AG04449 (cell line): ENCODE results near the gene PDSS1.

Source experiments
- CTCF ChIA-PET: fragments of 350-600 bp; formaldehyde crosslinking; extraction: SDS; loops from one replicate; lab custom pipeline; 2021; ENCODE audit warnings: antibody characterized with exemption; lab: Yijun Ruan, JAX
- POLR2A ChIA-PET: fragments of 400-600, 350-600 bp; formaldehyde crosslinking; extraction: SDS; loops from one replicate; lab custom pipeline; 2020; ENCODE audit warnings: antibody characterized with exemption, inconsistent platforms; lab: Yijun Ruan, JAX
- DNase-seq: peaks from one replicate; pipeline ENCODE4 v3.0.0-alpha.2; 2010; ENCODE audit warnings: low read depth, low spot score
- H3K4me3 ChIP-seq: 2 replicates; pipeline ENCODE4 v1.5.1; 2011; ENCODE audit warnings: low read depth, mild to moderate bottlenecking, control low read depth, low read length
- TF ChIP-seq, protein P1 (sequence below): IDR thresholded peaks from one replicate; pipeline ENCODE4 v1.5.1; 2011; ENCODE audit warnings: mild to moderate bottlenecking, moderate library complexity, low read length, control low read depth, inconsistent platforms; ENCODE audit not compliant: insufficient read depth; ENCODE audit errors: missing control alignments

The PDSS1 gene

DNA sequence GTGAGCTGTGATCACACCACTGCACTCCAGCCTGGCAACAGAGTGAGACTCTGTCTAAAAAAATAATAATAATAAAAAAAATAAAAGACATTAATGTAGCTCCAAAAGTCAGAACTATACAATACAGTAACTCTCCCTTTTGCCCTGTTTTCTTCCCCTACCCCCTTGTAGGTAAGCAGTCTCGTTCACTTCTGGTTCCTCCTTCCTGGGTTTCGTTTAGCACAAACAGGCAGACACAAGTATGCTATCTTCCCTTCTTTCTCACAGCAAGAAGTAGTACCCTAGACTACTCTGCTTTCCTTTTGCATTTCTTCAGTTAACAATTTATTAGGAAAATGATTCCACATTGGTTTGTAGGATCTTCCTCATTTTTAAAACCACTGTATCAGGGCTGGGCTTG, 33.1 kb downstream of the PDSS1 start:
- ChIA-PET CTCF (interaction anchor here (0.8 to 10.3 kb wide), 3 partner anchors 18 to 151 kb away, joined by 3 to 361 read pairs (median 4); partner anchors contain the start of gene ABI1), POLR2A (no interaction called here)
- no peak for DNase-seq
- H3K4me3 ChIP-seq: no peak overlapping the region
- TF ChIP-seq, protein P1, sequence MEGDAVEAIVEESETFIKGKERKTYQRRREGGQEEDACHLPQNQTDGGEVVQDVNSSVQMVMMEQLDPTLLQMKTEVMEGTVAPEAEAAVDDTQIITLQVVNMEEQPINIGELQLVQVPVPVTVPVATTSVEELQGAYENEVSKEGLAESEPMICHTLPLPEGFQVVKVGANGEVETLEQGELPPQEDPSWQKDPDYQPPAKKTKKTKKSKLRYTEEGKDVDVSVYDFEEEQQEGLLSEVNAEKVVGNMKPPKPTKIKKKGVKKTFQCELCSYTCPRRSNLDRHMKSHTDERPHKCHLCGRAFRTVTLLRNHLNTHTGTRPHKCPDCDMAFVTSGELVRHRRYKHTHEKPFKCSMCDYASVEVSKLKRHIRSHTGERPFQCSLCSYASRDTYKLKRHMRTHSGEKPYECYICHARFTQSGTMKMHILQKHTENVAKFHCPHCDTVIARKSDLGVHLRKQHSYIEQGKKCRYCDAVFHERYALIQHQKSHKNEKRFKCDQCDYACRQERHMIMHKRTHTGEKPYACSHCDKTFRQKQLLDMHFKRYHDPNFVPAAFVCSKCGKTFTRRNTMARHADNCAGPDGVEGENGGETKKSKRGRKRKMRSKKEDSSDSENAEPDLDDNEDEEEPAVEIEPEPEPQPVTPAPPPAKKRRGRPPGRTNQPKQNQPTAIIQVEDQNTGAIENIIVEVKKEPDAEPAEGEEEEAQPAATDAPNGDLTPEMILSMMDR: no peak

DNA sequence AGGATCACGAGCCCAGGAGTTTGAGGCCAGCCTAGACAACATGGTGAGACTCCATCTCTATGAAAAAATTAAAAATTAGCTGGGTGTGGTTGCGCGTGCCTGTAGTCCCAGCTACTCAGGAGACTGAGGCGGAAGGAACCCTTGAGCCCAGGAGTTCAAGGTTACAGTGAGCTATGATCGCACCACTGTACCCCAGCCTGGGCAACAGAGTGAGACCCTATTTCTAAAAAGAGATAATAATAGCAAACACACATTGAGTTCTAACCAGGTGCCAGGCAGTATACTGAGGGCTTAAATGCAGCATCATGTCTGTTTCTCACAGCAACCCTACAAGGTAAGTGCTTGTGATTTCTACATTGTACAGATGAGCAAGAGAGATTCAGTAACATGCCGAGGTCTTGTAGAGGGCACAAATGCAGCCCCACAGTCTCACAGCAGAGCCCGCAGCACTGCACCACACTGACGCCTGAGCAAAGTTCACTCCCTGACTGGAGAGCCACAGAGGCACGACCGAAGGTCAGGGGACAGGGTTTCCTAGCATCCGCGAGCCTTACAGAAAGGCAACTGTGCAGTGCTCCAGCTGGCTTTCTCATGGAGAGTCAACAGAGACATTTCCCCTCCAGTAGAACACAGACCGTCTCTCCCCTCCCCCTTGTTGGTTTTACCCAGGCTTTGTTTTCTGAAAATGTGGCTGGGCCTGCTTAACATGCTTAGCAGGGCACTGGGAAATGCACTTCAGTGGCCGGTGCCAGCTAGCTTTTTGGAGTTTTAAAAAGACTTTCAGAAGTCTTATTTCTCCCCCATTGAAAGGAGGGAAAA, 36.5 kb downstream of the PDSS1 start:
- H3K4me3 ChIP-seq: no peak overlapping the region
- no peak for DNase-seq
- POLR2A ChIA-PET: no interaction called here
- CTCF ChIA-PET: interaction anchor here (3.0 kb wide), 1 partner anchor 9 kb away, joined by 43 read pairs; no protein-coding TSS in a partner anchor
- TF ChIP-seq, protein P1: no peak

GRCh38 chr10:26735435-26735834, 37.9 kb downstream of the PDSS1 start:
- TF ChIP-seq, protein P1: no peak
- CTCF ChIA-PET: interaction anchor here (1.6 to 3.0 kb wide), 3 partner anchors 10 to 147 kb away, joined by 7 to 43 read pairs (median 8); partner anchors contain the start of gene ABI1
- no peak overlapping the region for H3K4me3 ChIP-seq
- POLR2A ChIA-PET: no interaction called here
- no peak for DNase-seq

GRCh38 chr10:26737730-26738129, 40.2 kb downstream of the PDSS1 start:
- no peak for DNase-seq
- POLR2A ChIA-PET: no interaction called here
- H3K4me3 ChIP-seq: no peak overlapping the region
- CTCF ChIA-PET: no interaction called here
- TF ChIP-seq, protein P1: no peak

- TF ChIP-seq, protein P1: no peak
These were observed 40.9 kb downstream of the PDSS1 start for GRCh38 chr10:26738301-26738911.

GRCh38 chr10:26739071-26739631, 41.6 kb downstream of the PDSS1 start:
- CTCF ChIA-PET: interaction anchor here (1.5 to 2.6 kb wide), 2 partner anchors 10 to 13 kb away, joined by 4 to 13 read pairs; no protein-coding TSS in a partner anchor
- H3K4me3 ChIP-seq: no peak overlapping the region
- POLR2A ChIA-PET: no interaction called here

More at GRCh38 chr10:26738301-26738911, 40.9 kb downstream of the PDSS1 start:
- no peak overlapping the region for H3K4me3 ChIP-seq
- CTCF ChIA-PET: interaction anchor here (2.6 kb wide), 1 partner anchor 12 kb away, joined by 13 read pairs; no protein-coding TSS in a partner anchor
- POLR2A ChIA-PET: no interaction called here
- DNase-seq: no peak

More at GRCh38 chr10:26739071-26739631, 41.6 kb downstream of the PDSS1 start:
- DNase-seq: no peak
- TF ChIP-seq, protein P1: no peak
